Measurements from ENCODE around the gene DNPEP. TPM values are rescaled to one million over a fixed set of nuclear protein-coding genes. Genes with fewer than 3 reads are reported as not detected.
A peak's percentile ranks its signal among the peaks of the same experiment; 100 is the strongest.

Gene DNPEP
- total RNA-seq, 1 donor from 2014 or later = 69.9 TPM

GRCh38 chr2:219421323-219421722 is 33.6 kb upstream of the DNPEP start:
- no peak for TF ChIP-seq CTCF (IDR thresholded peaks at IDR 0.05)
- H3K9me3 ChIP-seq = no peaks in the 10 kb centered on the region
- intact Hi-C loops (cut with DNase I) = no loop called here
- H3K4me1 ChIP-seq = no peaks in the 10 kb centered on the region
- no peak overlapping the region for H3K27ac ChIP-seq
- H3K36me3 ChIP-seq = no peaks in the 10 kb centered on the region
- peaks cover 21% of the 10 kb centered on the region for H3K27me3 ChIP-seq
- H3K4me3 ChIP-seq = no peak overlapping the region
- DNase-seq (no peak), ATAC-seq (no peak)

GRCh38 chr2:219420687-219421086 is 33.0 kb upstream of the DNPEP start:
- Histone ChIP-seq H3K27me3 (peaks cover 19% of the 10 kb centered on the region), H3K27ac (no peak overlapping the region), H3K4me3 (no peak overlapping the region), H3K4me1 (no peaks in the 10 kb centered on the region), H3K36me3 (no peaks in the 10 kb centered on the region), H3K9me3 (no peaks in the 10 kb centered on the region)
- DNase-seq (no peak), ATAC-seq (no peak)
- no peak for TF ChIP-seq CTCF (IDR thresholded peaks at IDR 0.05)
- intact Hi-C loops (cut with DNase I) = no loop called here

- Histone ChIP-seq H3K4me3 (peak overlapping the region; percentile 6), H3K36me3 (no peaks in the 10 kb centered on the region), H3K27ac (no peak overlapping the region), H3K27me3 (peaks cover 22% of the 10 kb centered on the region), H3K9me3 (no peaks in the 10 kb centered on the region), H3K4me1 (no peaks in the 10 kb centered on the region)
- DNase-seq (no peak), ATAC-seq (peak; percentile 49)
- intact Hi-C loops (cut with DNase I) = no loop called here
- no peak for TF ChIP-seq CTCF (IDR thresholded peaks at IDR 0.05)
Observed at GRCh38 chr2:219419331-219420197, 31.9 kb upstream of the DNPEP start.

GRCh38 chr2:219419012-219419324 is 31.3 kb upstream of the DNPEP start:
- H3K4me3 ChIP-seq = peak overlapping the region; percentile 19
- no peak for ATAC-seq
- no peak for TF ChIP-seq CTCF (IDR thresholded peaks at IDR 0.05)

GRCh38 chr2:219418155-219419011 is 30.7 kb upstream of the DNPEP start, which contains the start of gene DES:
Gene DES (plus strand): TSS chr2:219418377. CDS start chr2:219418463, 86 bp downstream.
- intact Hi-C loops (cut with DNase I) = no loop called here
- TF ChIP-seq CTCF (IDR thresholded peaks at IDR 0.05) = no peak
- Histone ChIP-seq H3K4me1 (no peaks in the 10 kb centered on the region), H3K27ac (no peak within 1 kb of the TSS), H3K9me3 (no peaks in the 10 kb centered on the region), H3K27me3 (peaks cover 33% of the 10 kb centered on the region), H3K36me3 (no peaks in the 10 kb centered on the region), H3K4me3 (peak within 1 kb of the TSS; percentile 19)
- ATAC-seq (peak; percentile 7), DNase-seq (no peak)

More at GRCh38 chr2:219419012-219419324, 31.3 kb upstream of the DNPEP start:
- Histone ChIP-seq H3K27me3 (peaks cover 28% of the 10 kb centered on the region), H3K9me3 (no peaks in the 10 kb centered on the region), H3K36me3 (no peaks in the 10 kb centered on the region), H3K27ac (no peak overlapping the region), H3K4me1 (no peaks in the 10 kb centered on the region)
- no peak for DNase-seq
- intact Hi-C loops (cut with DNase I) = no loop called here

All from upper lobe of right lung (tissue), 1 donor.